Peyer's patch (tissue), 4 donors: Measurements from ENCODE around the gene TMEM143.

Source experiments
- POLR2A ChIP-seq, 2 donors: fragments of 450-650 bp; IDR thresholded peaks; one replicate each; pipeline ENCODE4 v1.5.1; 2017; ENCODE audit warnings: antibody characterized with exemption in 2 of 2, mild to moderate bottlenecking in 2 of 2, moderate library complexity in 2 of 2
- TF ChIP-seq, protein P1 (sequence below), 6 experiments: fragments of 450-650 bp in 4 of 6; fragments of 200-600 bp in 2 of 6; sonication (generic) in 1 of 6; IDR thresholded peaks; one replicate each; pipeline ENCODE4 v1.5.1; 2017 to 2019; ENCODE audit warnings: antibody characterized with exemption in 6 of 6, mild to moderate bottlenecking in 3 of 6, moderate library complexity in 1 of 6

DNA sequence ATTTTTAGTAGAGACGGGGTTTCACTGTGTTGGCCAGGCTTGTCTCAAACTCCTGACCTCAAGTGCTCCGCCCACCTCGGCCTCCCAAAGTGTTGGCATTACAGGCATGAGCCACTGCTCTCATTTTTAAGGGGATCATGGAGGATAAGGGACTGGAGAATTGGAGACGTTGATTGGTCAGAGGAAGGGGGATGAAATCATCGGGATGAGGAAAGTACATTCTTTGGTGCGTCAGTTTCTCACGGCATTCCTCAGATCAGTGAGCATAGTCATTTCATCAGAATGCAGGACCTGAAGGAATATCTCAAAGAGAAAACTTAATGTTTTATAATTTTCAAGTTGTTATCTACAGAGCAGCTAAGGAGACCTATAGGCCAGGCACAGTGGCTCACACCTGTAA lies 79.8 kb downstream of the TMEM143 start:
- TF ChIP-seq, protein P1, sequence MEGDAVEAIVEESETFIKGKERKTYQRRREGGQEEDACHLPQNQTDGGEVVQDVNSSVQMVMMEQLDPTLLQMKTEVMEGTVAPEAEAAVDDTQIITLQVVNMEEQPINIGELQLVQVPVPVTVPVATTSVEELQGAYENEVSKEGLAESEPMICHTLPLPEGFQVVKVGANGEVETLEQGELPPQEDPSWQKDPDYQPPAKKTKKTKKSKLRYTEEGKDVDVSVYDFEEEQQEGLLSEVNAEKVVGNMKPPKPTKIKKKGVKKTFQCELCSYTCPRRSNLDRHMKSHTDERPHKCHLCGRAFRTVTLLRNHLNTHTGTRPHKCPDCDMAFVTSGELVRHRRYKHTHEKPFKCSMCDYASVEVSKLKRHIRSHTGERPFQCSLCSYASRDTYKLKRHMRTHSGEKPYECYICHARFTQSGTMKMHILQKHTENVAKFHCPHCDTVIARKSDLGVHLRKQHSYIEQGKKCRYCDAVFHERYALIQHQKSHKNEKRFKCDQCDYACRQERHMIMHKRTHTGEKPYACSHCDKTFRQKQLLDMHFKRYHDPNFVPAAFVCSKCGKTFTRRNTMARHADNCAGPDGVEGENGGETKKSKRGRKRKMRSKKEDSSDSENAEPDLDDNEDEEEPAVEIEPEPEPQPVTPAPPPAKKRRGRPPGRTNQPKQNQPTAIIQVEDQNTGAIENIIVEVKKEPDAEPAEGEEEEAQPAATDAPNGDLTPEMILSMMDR (IDR thresholded peaks at IDR 0.05), result no peak
- TF ChIP-seq POLR2A (IDR thresholded peaks at IDR 0.05), result no peak
